SJSA1 (cell line): ENCODE measurements around the gene WRAP73. TPM values are rescaled to one million over a fixed set of nuclear protein-coding genes. Genes with fewer than 3 reads are reported as not detected.

Source experiments
- DNase-seq, 2 experiments: peaks; one replicate each; pipeline ENCODE4 v3.0.0-alpha.2; 2015 to 2020; ENCODE audit warnings: low spot score in 2 of 2, low read depth in 1 of 2
- H3K27ac ChIP-seq: fragments of 250-450 bp; sonication (Bioruptor Pico); 2 replicates; pipeline ENCODE4 v1.5.1; 2020; ENCODE audit warnings: mild to moderate bottlenecking, moderate library complexity
- H3K27me3 ChIP-seq: fragments of 250-450 bp; sonication (Bioruptor Pico); replicated peaks from 2 replicates; pipeline ENCODE4 v1.5.1; 2020; ENCODE audit warnings: mild to moderate bottlenecking, moderate library complexity
- H3K36me3 ChIP-seq: fragments of 250-450 bp; sonication (Bioruptor Pico); 2 replicates; pipeline ENCODE4 v1.5.1; 2020; ENCODE audit warnings: mild to moderate bottlenecking
- H3K4me1 ChIP-seq: fragments of 250-450 bp; sonication (Bioruptor Pico); replicated peaks from 2 replicates; pipeline ENCODE4 v1.6.1; 2021; ENCODE audit warnings: mild to moderate bottlenecking
- H3K4me3 ChIP-seq: fragments of 250-450 bp; sonication (Bioruptor Pico); 2 replicates; pipeline ENCODE4 v1.5.1; 2020; ENCODE audit warnings: mild to moderate bottlenecking
- H3K9me3 ChIP-seq: fragments of 250-450 bp; sonication (Bioruptor Pico); replicated peaks from 2 replicates; pipeline ENCODE4 v1.5.1; 2020; ENCODE audit warnings: mild to moderate bottlenecking
- total RNA-seq: library from RNA; depleted of rRNA; stranded (reverse); fragments of >200 nt; shearing (Covaris generic); gene quantifications from 2 replicates; pipeline ENCODE4 v1.2.3, GENCODE V29; 2014

WRAP73 gene
- total RNA-seq, 1 experiment from 2014 or later = 23.7 TPM

DNA sequence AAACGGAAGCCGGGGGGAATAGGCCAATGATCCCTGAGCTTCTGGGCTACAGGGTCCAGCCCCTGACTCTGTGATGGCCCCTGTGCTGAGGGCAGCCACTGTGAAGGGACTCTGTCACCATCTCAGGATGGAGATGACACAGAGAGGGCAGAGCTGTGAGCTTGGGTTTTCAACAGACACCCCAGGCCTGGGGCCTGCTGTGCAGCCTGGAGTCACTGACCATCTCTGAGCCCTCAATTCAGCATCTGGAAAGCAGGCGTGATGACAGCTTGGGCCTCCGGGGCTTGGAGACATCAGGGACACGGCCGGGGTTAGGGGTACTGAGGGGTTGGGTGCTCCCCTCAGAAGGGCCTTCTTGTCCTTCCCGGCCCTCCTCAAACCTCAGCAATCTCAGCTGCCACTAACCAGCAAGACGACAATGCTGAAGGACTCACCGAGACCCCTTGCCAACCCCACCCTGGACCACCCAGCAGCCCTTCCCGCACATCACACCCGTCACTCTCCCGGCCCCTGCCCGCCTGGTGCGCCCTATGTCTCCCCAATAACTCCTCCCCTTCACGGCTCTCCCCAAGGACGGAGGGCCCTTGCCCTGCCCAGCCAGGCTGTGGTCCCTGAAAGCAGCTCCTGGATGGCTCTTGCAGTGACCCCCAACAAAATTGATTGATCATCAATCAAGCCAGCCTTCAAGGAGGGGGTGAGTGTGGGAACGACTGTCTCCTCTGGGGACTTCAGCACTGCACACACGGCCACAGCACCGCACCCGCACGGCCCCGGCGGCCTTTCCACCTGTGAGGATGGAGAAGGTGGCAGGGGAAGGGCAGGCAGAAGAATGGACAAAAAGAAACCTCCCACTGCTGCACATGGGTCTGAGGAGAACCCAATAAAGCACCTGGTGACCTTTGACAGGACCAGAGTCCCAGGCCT lies 42.9 kb downstream of the WRAP73 start:
- no peak for DNase-seq
- Histone ChIP-seq H3K27me3 (peaks cover 29% of the 10 kb centered on the region), H3K9me3 (no peaks in the 10 kb centered on the region), H3K4me3 (no peak overlapping the region), H3K4me1 (no peaks in the 10 kb centered on the region), H3K36me3 (no peaks in the 10 kb centered on the region), H3K27ac (no peak overlapping the region)

DNA sequence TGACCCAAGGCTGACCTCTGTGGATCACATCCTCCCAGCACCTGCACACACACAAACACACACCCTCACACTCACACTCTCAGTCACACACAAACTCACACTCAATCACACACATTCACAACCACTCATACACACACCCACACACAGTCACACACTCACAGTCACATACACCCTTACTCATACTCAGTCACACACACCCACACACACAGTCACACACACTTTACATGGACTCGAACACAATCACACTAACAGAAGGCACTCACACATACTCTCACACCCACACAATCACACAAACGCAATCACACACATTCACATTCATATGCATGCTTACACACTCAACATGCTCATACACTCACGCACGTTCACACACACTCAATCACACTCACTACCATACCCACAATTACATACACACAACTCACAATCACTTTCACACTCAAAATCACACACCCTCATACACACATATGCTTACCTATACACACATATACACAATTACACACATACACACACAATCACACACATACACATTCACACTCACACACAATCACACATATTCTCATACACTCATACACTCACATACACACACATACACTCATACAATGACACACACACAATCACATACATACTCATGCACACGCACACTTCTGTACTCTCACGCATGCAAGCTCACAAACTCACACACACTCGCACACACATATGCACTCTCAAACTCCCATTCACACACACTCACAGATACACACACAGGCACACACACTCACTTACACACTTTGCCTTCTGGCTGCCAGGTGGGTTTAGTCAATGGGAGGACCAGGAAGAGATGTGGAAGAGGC lies 44.7 kb downstream of the WRAP73 start:
- no peak for DNase-seq
- H3K4me1 ChIP-seq = no peaks in the 10 kb centered on the region
- H3K9me3 ChIP-seq = no peaks in the 10 kb centered on the region
- H3K27ac ChIP-seq = no peak overlapping the region
- no peak overlapping the region for H3K4me3 ChIP-seq
- peaks cover 21% of the 10 kb centered on the region for H3K27me3 ChIP-seq
- no peaks in the 10 kb centered on the region for H3K36me3 ChIP-seq

DNA sequence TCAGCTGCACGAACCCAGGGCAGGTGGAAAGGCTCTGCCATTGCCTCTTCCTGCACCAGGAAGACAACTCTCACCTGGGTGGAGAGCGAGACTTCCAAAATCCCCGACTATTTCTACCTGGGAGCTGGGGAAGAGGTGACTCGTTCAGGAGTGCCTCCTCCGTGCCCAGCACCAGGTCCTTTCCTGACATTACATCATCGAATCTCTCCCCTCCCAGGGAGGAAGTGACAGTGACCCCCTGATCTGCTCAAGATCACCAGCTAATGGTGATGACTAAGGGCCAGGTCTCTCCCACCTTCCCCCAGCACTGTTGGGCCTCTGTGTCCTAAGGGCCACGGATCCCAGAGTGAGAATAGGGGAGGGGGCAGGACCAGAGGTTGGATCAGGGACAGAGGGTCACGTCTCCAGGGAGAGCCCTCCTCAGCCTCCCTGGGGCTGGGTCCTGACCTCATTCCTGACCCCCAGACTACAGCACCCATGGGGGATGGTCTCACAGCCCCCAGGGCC lies 45.4 kb downstream of the WRAP73 start:
- H3K27me3 ChIP-seq = peaks cover 21% of the 10 kb centered on the region
- H3K9me3 ChIP-seq = no peaks in the 10 kb centered on the region
- H3K4me1 ChIP-seq = no peaks in the 10 kb centered on the region
- H3K4me3 ChIP-seq = no peak overlapping the region
- H3K36me3 ChIP-seq = no peaks in the 10 kb centered on the region
- no peak overlapping the region for H3K27ac ChIP-seq
- DNase-seq = no peak

DNA sequence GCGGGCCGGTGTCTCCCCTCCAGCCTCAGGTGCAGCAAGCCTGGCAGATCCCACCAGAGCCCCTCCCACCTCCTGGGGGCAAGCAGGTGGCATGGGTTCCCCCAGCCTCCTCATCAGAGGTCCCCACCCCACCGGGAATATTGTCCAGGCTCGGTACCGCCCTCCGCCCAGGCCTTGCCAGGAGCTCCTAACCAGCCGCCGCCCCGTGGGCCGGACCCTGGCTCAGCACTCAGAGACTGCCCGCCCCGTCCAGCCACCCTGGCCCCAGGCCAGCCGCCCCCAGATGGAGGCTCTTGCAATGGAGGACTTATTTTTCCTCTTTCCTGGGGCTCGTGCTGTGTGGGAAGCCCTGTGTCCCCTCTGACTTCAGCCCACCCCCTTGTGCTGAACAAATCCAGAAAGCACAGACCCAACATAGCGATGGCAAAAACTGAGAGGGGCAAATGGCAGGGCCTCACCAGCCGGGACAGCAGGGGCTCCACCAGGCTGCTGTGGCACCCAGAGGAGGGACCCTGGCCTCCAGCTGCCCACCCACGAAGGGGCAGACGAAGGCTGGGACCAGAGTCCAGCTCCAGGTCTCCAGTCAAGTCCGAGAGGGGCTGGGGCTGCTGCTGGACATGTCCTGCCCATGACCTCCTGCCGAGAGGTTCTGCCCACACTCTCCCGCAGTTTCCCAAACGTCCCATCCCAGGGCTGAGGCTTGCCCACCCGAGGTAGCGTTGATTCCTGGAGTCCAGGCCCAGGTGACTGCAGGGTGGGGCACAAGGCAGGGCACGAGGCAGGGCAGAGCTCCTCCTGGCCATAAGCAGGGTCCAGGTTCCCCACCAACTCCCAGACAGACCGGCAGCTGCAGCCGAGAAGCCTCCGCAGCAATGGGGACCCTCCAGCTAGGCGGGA lies 46.1 kb downstream of the WRAP73 start:
- H3K36me3 ChIP-seq = no peaks in the 10 kb centered on the region
- no peaks in the 10 kb centered on the region for H3K4me1 ChIP-seq
- no peak for DNase-seq
- no peaks in the 10 kb centered on the region for H3K9me3 ChIP-seq
- H3K4me3 ChIP-seq = no peak overlapping the region
- peaks cover 25% of the 10 kb centered on the region for H3K27me3 ChIP-seq
- H3K27ac ChIP-seq = no peak overlapping the region

GRCh38 chr1:3603156-3603555 lies 46.7 kb downstream of the WRAP73 start:
- no peaks in the 10 kb centered on the region for H3K9me3 ChIP-seq

GRCh38 chr1:3602375-3602774 lies 47.5 kb downstream of the WRAP73 start:
- Histone ChIP-seq H3K9me3 (no peaks in the 10 kb centered on the region), H3K4me1 (no peaks in the 10 kb centered on the region), H3K27ac (no peak overlapping the region), H3K36me3 (no peaks in the 10 kb centered on the region), H3K4me3 (no peak overlapping the region), H3K27me3 (peaks cover 33% of the 10 kb centered on the region)
- DNase-seq = no peak

More at GRCh38 chr1:3603156-3603555, 46.7 kb downstream of the WRAP73 start:
- Histone ChIP-seq H3K4me3 (no peak overlapping the region), H3K36me3 (no peaks in the 10 kb centered on the region), H3K27me3 (peaks cover 26% of the 10 kb centered on the region), H3K4me1 (no peaks in the 10 kb centered on the region), H3K27ac (no peak overlapping the region)
- DNase-seq = no peak

DNA sequence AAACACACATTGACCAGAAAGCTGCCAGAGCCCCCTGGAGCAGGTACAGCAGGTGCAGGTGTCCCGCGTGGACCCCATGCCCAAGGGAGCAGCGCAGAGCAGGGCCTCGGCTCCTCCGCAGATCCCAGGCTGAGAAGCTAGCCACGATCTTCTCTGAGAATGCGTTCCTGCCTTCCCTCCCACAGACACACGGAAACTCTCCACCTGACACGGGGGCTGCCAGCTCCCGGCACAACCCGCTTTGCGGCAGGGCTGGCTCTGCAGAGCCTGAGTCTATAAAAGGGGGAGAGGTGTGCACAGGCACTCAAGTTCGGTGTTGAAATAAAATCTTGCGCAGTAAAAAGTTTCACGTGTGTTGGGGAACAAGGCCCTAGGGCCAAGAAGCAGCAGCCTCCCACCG lies 48.2 kb downstream of the WRAP73 start:
- Histone ChIP-seq H3K9me3 (no peaks in the 10 kb centered on the region), H3K36me3 (no peaks in the 10 kb centered on the region)
- DNase-seq = no peak

DNA sequence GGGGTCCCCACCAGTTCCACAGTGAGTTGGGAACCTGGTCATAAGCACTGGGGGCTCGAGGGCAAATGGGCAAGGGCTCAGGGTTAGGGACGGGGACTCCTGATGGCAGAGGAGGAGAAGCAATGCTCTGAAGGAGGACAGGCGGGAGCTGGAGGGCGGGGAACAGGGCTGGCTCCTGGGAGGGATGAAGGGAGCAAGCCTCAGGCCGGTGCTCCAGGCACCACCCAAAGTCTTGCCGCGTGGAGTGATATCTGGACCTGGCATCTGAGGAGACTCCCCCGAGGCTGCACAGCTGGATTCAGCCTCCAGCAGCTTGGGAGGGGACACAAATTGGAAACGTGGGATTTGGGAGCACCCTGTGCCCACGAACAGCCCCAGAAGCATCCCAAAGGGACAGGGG lies 49.5 kb downstream of the WRAP73 start:
- Histone ChIP-seq H3K4me1 (no peaks in the 10 kb centered on the region), H3K27ac (no peak overlapping the region), H3K36me3 (no peaks in the 10 kb centered on the region), H3K9me3 (no peaks in the 10 kb centered on the region), H3K27me3 (peaks cover 36% of the 10 kb centered on the region), H3K4me3 (no peak overlapping the region)
- no peak for DNase-seq

More for the DNA sequence above, 48.2 kb downstream of the WRAP73 start:
- no peak overlapping the region for H3K27ac ChIP-seq
- H3K4me3 ChIP-seq = no peak overlapping the region
- no peaks in the 10 kb centered on the region for H3K4me1 ChIP-seq
- H3K27me3 ChIP-seq = peaks cover 33% of the 10 kb centered on the region

DNA sequence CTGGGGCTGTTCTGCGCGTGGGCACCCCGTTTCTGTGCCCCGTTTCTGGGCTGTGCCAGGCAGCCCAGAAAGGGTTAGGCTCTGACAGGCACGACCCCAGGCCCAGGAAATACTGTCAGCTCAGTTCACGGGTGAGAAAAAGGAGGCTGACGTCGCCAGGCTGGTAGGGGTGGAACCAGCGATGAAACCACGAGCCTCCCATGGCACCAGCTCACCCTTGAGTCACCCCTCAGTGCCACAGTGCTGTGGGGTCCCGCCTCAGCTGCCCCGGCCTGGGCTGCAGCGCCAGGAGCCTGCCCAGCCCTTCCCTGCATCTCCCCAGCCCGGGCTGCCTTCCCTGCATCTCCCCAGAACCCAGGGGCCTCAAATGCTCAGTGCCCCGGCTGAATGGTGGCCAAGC lies 50.1 kb downstream of the WRAP73 start:
- no peak for DNase-seq
- peaks cover 36% of the 10 kb centered on the region for H3K27me3 ChIP-seq
- no peak overlapping the region for H3K27ac ChIP-seq
- no peaks in the 10 kb centered on the region for H3K4me1 ChIP-seq
- H3K36me3 ChIP-seq = no peaks in the 10 kb centered on the region
- H3K4me3 ChIP-seq = no peak overlapping the region
- no peaks in the 10 kb centered on the region for H3K9me3 ChIP-seq

DNA sequence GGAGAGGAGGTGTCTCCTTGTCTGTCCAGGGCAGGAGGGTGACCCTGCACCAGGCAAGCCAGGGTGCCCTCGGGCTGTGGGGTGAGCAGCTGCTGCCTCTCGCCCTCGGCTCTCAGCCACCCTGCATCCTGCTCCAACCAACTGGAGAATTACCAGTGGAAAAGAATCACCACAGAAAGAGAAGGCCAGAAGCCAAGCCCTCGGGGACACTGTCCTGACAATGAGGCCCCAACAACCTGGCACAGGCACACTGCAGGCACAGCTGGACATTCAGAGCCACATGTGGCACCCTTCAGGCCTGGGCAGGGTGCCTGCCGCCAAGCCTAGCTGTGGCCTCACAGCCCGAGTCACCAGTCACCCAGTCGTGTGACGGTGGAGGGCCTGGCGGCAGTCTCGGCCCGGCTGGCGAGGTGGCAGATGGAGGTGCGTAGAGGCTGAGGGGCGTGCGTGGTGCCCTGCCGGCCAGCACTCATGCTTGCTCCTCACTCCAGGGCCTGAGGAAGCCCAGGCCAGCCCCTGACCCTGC lies 50.6 kb downstream of the WRAP73 start:
- no peak for DNase-seq
- no peak overlapping the region for H3K27ac ChIP-seq
- peaks cover 36% of the 10 kb centered on the region for H3K27me3 ChIP-seq
- no peaks in the 10 kb centered on the region for H3K9me3 ChIP-seq
- no peaks in the 10 kb centered on the region for H3K4me1 ChIP-seq
- no peaks in the 10 kb centered on the region for H3K36me3 ChIP-seq
- H3K4me3 ChIP-seq = no peak overlapping the region

DNA sequence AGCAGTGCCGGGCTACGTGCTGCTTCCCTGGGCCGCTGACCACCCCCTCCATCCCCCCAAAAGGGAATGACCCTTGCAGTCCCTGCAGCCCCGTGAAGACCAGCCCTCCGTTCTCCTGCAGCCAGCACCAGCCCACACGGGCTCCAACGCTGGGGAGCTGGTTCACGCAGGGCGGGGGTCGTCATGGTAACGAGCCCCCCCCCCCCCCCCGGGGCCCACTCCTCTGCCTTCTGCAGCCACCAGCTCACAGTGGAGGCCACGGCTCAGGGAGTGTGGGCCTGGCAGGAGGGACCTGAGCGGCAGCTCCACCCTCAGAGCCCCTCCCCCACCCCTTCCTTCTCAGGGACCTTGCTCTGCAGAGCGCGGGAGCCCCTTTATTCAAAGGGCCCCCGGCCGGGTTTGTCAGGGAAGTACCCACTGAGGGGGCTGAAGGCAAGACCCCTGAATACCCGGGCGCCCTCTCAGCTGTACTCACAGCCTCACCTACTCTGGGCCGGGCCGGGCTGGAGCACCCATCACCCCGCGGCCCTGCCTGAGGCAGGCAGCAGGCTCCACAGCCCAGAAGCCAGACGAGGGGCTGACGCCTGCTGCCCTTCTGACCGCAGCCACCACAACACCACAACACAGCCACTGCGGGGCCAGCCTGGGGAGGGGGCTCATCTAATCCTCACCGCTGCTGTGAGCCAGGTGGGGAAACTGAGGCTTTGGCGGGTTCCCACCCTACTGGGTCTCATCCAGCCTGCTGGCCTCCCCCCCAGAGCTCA lies 51.2 kb downstream of the WRAP73 start:
- no peak overlapping the region for H3K27ac ChIP-seq
- no peaks in the 10 kb centered on the region for H3K4me1 ChIP-seq
- no peaks in the 10 kb centered on the region for H3K9me3 ChIP-seq
- H3K27me3 ChIP-seq = peaks cover 40% of the 10 kb centered on the region
- no peak overlapping the region for H3K4me3 ChIP-seq
- no peaks in the 10 kb centered on the region for H3K36me3 ChIP-seq
- DNase-seq = no peak

GRCh38 chr1:3598051-3598491 lies 51.8 kb downstream of the WRAP73 start:
- no peaks in the 10 kb centered on the region for H3K9me3 ChIP-seq
- H3K27me3 ChIP-seq = peaks cover 40% of the 10 kb centered on the region
- H3K36me3 ChIP-seq = no peaks in the 10 kb centered on the region
- DNase-seq = no peak
- no peak overlapping the region for H3K4me3 ChIP-seq
- no peak overlapping the region for H3K27ac ChIP-seq
- H3K4me1 ChIP-seq = no peaks in the 10 kb centered on the region
